Spleen (tissue), 11 donors: Measurements from ENCODE around the gene HPSE2. TPM values are rescaled to one million over a fixed set of nuclear protein-coding genes. Genes with fewer than 3 reads are reported as not detected.

Experiments
- DNase-seq: peaks from one replicate; pipeline ENCODE4 v3.0.0-alpha.2; 2020
- H3K27ac ChIP-seq, 8 donors: fragments of 200-600 bp; sonication (generic) in 7 of 8; 1 replicate in 4 of 8; 2 replicates in 4 of 8; pipeline versions ENCODE4 v1.5.0 to v1.8.0; 2016 to 2021; ENCODE audit warnings: inconsistent platforms in 4 of 8, mild to moderate bottlenecking in 4 of 8, moderate library complexity in 1 of 8
- H3K27me3 ChIP-seq, 7 donors: fragments of 200-600 bp; sonication (generic) in 6 of 7; replicated peaks in 1 of 7; 1 replicate in 4 of 7; 2 replicates in 3 of 7; pipeline versions ENCODE4 v1.5.0 to v1.8.0; 2016 to 2021; ENCODE audit warnings: inconsistent platforms in 3 of 7, mild to moderate bottlenecking in 1 of 7
- H3K36me3 ChIP-seq, 6 donors: fragments of 200-600 bp; sonication (generic) in 5 of 6; 1 replicate in 4 of 6; 2 replicates in 2 of 6; pipeline versions ENCODE4 v1.5.0 to v1.8.0; 2016 to 2021; ENCODE audit warnings: inconsistent platforms in 2 of 6
- H3K4me1 ChIP-seq, 6 donors: fragments of 200-600 bp; sonication (generic) in 5 of 6; 1 replicate in 3 of 6; 2 replicates in 3 of 6; pipeline versions ENCODE4 v1.5.0 to v1.8.0; 2016 to 2021; ENCODE audit warnings: inconsistent platforms in 3 of 6
- H3K4me3 ChIP-seq, 8 donors: fragments of 200-600 bp; sonication (generic) in 7 of 8; 1 replicate in 4 of 8; 2 replicates in 4 of 8; pipeline versions ENCODE4 v1.5.0 to v1.8.0; 2016 to 2021; ENCODE audit warnings: inconsistent platforms in 4 of 8, mild to moderate bottlenecking in 4 of 8, moderate library complexity in 2 of 8
- H3K9me3 ChIP-seq, 8 donors: fragments of 200-600 bp; sonication (generic) in 7 of 8; 1 replicate in 4 of 8; 2 replicates in 4 of 8; pipeline versions ENCODE4 v1.5.0 to v1.8.0; 2016 to 2021; ENCODE audit warnings: inconsistent platforms in 4 of 8
- POLR2A ChIP-seq, 3 donors: fragments of 450-650 bp; IDR thresholded peaks; one replicate each; pipeline ENCODE4 v1.5.1; 2017; ENCODE audit warnings: antibody characterized with exemption in 3 of 3, mild to moderate bottlenecking in 1 of 3
- POLR2AphosphoS5 ChIP-seq, 3 donors: sonication (generic); formaldehyde crosslinking; IDR thresholded peaks; one replicate each; pipeline ENCODE4 v1.5.1; 2017; ENCODE audit warnings: antibody characterized with exemption in 3 of 3
- WGBS, 5 donors: extraction: QIAGEN DNeasy Blood & Tissue Kit in 3 of 5; methylation state at CpG; one replicate each; pipeline versions ENCODE4 v1.1.5 to v1.1.7; 2013 to 2018; 5-methylcytosine and 5-hydroxymethylcytosine counted together
- intact Hi-C: fragments of 100-400 bp; cut with DNase I; formaldehyde crosslinking; loops from one replicate; pipeline ENCODE4 v1.15.0; 2023; ENCODE audit warnings: low total_unique reads
- polyA plus RNA-seq, 3 donors: library from polyadenylated mRNA; stranded (reverse); fragments of 200-250 nt; gene quantifications; one replicate each; pipeline ENCODE4 v1.2.1, GENCODE V29; 2013
- total RNA-seq, 7 donors: library from RNA; depleted of rRNA in 3 of 7; stranded (reverse); fragments of >200 nt in 3 of 7; fragmentation: NEBNext Ultra II Directional in 4 of 7; extraction: Animal tissue kit (Norgen Biotek cat#: 25700) in 4 of 7; gene quantifications; one replicate each; pipeline versions ENCODE4 v1.1.0 to v1.2.1, GENCODE V29; 2016 to 2021
- TF ChIP-seq, protein P1 (sequence below), 11 experiments: fragments of 200-600 bp in 7 of 11; fragments of 450-650 bp in 4 of 11; sonication (generic) in 4 of 11; IDR thresholded peaks in 8 of 11; conservative IDR thresholded peaks in 3 of 11; 1 replicate in 7 of 11; 2 replicates in 4 of 11; pipeline versions ENCODE4 v1.4.0 to v1.8.0; 2016 to 2021; ENCODE audit warnings: antibody characterized with exemption in 11 of 11, inconsistent platforms in 4 of 11, mild to moderate bottlenecking in 1 of 11
- donor health status: healthy with polysubstance abuse.
- donor health status: DM: no; HTN: no; CAD: no; lungs with moderate emphysema.
- donor health status: DM: no; HTN: no; CAD: no.
- donor health status: Bipolar disorder and iron deficiency.
- donor health status: healthy.
- donor health status: DM: no; HTN: no; CAD: no.
- donor health status: DM: yes; HTN: yes; CAD: no.

The HPSE2 gene
- total and polyA plus RNA-seq, 10 donors: 0.02 to 0.64 (median 0.03) TPM; not detected in 5

DNA sequence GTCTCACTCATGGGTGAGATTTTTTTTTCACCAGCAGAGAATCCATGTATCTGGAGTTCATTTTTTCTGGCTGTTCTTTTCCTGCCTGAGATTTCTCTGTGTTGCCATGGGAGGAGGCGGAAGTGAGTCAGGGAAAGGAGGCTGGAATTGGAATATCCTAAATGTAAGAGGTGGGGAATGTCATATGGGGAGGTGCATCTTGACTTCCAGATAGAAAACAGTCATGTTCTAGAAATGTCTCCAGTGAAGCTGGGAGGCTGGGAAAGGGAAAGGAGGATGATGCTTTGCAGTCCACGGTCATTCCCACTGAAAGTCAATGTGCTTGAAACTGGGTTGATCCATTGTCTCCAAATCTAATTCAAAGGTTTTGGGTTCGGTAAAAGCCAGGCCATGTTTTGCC is 749.2 kb downstream of the HPSE2 start:
- 89 to 97% (median 92%) methylated on average over 3 of the region's 3 CpGs for WGBS, 5 donors
- intact Hi-C loops: loop anchor here (5.0 kb wide), 1 partner anchor 776 kb away; no protein-coding TSS in a partner anchor
- Histone ChIP-seq H3K27me3 (peaks cover 0 to 3% (median 0%) of the 10 kb centered on the region in 7 donors), H3K36me3 (no peaks in the 10 kb centered on the region), H3K4me1 (no peaks in the 10 kb centered on the region), H3K27ac (no peak overlapping the region), H3K4me3 (no peak overlapping the region), H3K9me3 (peaks cover 0 to 9% (median 0%) of the 10 kb centered on the region in 8 donors)
- TF ChIP-seq POLR2A (IDR thresholded peaks at IDR 0.05): no peak
- TF ChIP-seq POLR2AphosphoS5 (IDR thresholded peaks at IDR 0.05): no peak
- TF ChIP-seq, protein P1, sequence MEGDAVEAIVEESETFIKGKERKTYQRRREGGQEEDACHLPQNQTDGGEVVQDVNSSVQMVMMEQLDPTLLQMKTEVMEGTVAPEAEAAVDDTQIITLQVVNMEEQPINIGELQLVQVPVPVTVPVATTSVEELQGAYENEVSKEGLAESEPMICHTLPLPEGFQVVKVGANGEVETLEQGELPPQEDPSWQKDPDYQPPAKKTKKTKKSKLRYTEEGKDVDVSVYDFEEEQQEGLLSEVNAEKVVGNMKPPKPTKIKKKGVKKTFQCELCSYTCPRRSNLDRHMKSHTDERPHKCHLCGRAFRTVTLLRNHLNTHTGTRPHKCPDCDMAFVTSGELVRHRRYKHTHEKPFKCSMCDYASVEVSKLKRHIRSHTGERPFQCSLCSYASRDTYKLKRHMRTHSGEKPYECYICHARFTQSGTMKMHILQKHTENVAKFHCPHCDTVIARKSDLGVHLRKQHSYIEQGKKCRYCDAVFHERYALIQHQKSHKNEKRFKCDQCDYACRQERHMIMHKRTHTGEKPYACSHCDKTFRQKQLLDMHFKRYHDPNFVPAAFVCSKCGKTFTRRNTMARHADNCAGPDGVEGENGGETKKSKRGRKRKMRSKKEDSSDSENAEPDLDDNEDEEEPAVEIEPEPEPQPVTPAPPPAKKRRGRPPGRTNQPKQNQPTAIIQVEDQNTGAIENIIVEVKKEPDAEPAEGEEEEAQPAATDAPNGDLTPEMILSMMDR (IDR thresholded peaks at IDR 0.05 in 8 of 11, conservative IDR thresholded peaks at IDR 0.05 in 3 of 11): no peak
- no peak for DNase-seq

DNA sequence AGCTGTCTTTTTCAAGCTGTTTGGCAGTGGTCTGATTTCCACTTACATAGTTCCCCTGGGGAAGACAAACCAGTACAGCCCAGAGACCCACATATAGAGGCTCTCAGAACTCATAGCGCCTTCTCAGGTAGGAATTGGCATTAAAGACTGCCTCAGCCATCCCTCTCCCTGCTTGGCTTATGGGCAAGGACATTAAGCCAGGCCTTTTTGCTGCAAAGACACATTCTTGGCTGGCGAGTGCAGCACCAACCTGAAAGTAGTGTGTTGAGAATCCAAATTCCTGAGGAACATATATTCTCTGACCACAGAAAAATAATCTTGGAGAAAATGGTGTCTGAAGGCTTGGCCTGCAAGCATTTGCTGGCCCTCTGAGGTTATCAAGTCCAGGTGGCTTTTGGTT is 749.7 kb downstream of the HPSE2 start:
- peaks cover 0 to 3% (median 0%) of the 10 kb centered on the region in 7 donors for H3K27me3 ChIP-seq
- TF ChIP-seq, protein P1 (IDR thresholded peaks at IDR 0.05 in 8 of 11, conservative IDR thresholded peaks at IDR 0.05 in 3 of 11): no peak
- TF ChIP-seq POLR2A (IDR thresholded peaks at IDR 0.05) (no peak), POLR2AphosphoS5 (IDR thresholded peaks at IDR 0.05) (no peak)
- H3K36me3 ChIP-seq: no peaks in the 10 kb centered on the region
- DNase-seq: no peak
- H3K4me1 ChIP-seq: no peaks in the 10 kb centered on the region
- H3K4me3 ChIP-seq: no peak overlapping the region
- intact Hi-C loops: loop anchor here (5.0 kb wide), 1 partner anchor 776 kb away; no protein-coding TSS in a partner anchor
- H3K27ac ChIP-seq: no peak overlapping the region
- 66 to 98% (median 81%) methylated on average over 2 of the region's 2 CpGs for WGBS, 5 donors
- peaks cover 0 to 9% (median 0%) of the 10 kb centered on the region in 8 donors for H3K9me3 ChIP-seq

GRCh38 chr10:98483658-98484057 is 752.0 kb downstream of the HPSE2 start:
- intact Hi-C loops: no loop called here
- no peak for DNase-seq
- H3K36me3 ChIP-seq: no peaks in the 10 kb centered on the region
- H3K27me3 ChIP-seq: peaks cover 0 to 3% (median 0%) of the 10 kb centered on the region in 7 donors
- no peak overlapping the region for H3K27ac ChIP-seq
- TF ChIP-seq POLR2AphosphoS5 (IDR thresholded peaks at IDR 0.05) (no peak), POLR2A (IDR thresholded peaks at IDR 0.05) (no peak)
- TF ChIP-seq, protein P1 (IDR thresholded peaks at IDR 0.05 in 8 of 11, conservative IDR thresholded peaks at IDR 0.05 in 3 of 11): no peak
- no peak overlapping the region for H3K4me3 ChIP-seq
- peaks cover 0 to 9% (median 0%) of the 10 kb centered on the region in 8 donors for H3K9me3 ChIP-seq
- H3K4me1 ChIP-seq: no peaks in the 10 kb centered on the region

GRCh38 chr10:98482096-98482495 is 753.6 kb downstream of the HPSE2 start:
- H3K4me1 ChIP-seq: no peaks in the 10 kb centered on the region
- intact Hi-C loops: no loop called here
- no peak for DNase-seq
- H3K27ac ChIP-seq: no peak overlapping the region
- H3K27me3 ChIP-seq: peaks cover 0 to under 1% (median 0%) of the 10 kb centered on the region in 7 donors
- H3K9me3 ChIP-seq: peaks cover 0 to 9% (median 0%) of the 10 kb centered on the region in 8 donors
- H3K36me3 ChIP-seq: no peaks in the 10 kb centered on the region
- TF ChIP-seq POLR2AphosphoS5 (IDR thresholded peaks at IDR 0.05): no peak
- TF ChIP-seq, protein P1 (IDR thresholded peaks at IDR 0.05 in 8 of 11, conservative IDR thresholded peaks at IDR 0.05 in 3 of 11): no peak
- TF ChIP-seq POLR2A (IDR thresholded peaks at IDR 0.05): no peak
- no peak overlapping the region for H3K4me3 ChIP-seq
- WGBS, 5 donors: 81 to 95% (median 89%) methylated on average over 2 of the region's 2 CpGs
